ENCODE data around the gene BATF. TPM values are rescaled to one million over a fixed set of nuclear protein-coding genes. Genes with fewer than 3 reads are reported as not detected.

The BATF gene
- total RNA-seq, 2 experiments from 2014 or later: 41.3 to 41.6 TPM

Other genes with a start within 250 kb of the BATF start
- 100 to 1,000 TPM; 201 to 219 TPM for gene FOS, start 243.6 kb upstream of the BATF start, total RNA-seq
- gene JDP2, start 94.4 kb upstream of the BATF start, total RNA-seq: 1 to 10 TPM in 1 of 2 experiments, under 1 TPM in 1; 0.71 to 1.4 TPM
- 1 to 10 TPM in 1 of 2 experiments, under 1 TPM in 1; 0.79 to 5.5 TPM for gene FLVCR2, start 56.2 kb downstream of the BATF start, total RNA-seq
- 10 to 100 TPM; 19.0 to 19.2 TPM for gene ERG28, start 138.4 kb downstream of the BATF start, total RNA-seq
- 10 to 100 TPM; 40.1 to 45.0 TPM for gene TTLL5, start 138.8 kb downstream of the BATF start, total RNA-seq

Measured in activated CD8-positive, alpha-beta T cell treated with anti-CD3 and anti-CD28 coated beads, Interleukin-2, amount 10 ng/mL, durations not matched to agents 7 days and 5 days (primary cell).